Erythroblast (primary cell): Measurements from ENCODE around the gene COMT.
A peak's percentile ranks its signal among the peaks of the same experiment; 100 is the strongest.

Source experiments
- DNase-seq, 2 experiments: peaks; one replicate each; lab custom pipeline; 2025; lab: John Stamatoyannopoulos, UW
- GATA1 ChIP-seq: IDR thresholded peaks from 2 replicates; pipeline ENCODE4 v1.6.1; 2011; ENCODE audit warnings: low read depth, mild to moderate bottlenecking, control low read depth, low read length, moderate library complexity
- POLR2A ChIP-seq: IDR thresholded peaks from 2 replicates; pipeline ENCODE4 v1.6.1; 2011; ENCODE audit warnings: mild to moderate bottlenecking, low read length

Gene COMT

DNA sequence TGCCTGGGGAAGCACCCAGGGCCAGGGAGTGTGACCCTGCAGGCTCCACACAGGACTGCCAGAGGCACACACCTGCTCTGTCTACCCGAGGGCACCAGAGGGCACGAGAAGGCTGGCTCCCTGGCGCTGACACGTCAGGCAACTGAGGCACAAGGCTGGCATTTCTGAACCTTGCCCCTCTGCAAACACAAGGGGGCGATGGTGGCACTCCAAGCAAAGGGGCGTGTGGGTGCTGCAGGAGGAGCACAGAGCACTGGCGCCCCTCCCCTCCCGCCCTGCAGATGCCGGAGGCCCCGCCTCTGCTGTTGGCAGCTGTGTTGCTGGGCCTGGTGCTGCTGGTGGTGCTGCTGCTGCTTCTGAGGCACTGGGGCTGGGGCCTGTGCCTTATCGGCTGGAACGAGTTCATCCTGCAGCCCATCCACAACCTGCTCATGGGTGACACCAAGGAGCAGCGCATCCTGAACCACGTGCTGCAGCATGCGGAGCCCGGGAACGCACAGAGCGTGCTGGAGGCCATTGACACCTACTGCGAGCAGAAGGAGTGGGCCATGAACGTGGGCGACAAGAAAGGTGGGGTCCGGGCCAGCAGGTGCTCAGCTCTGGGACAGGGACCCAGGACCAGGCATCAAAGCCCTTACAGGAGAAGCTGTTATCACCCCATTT, 20.8 kb downstream of the COMT start:
- DNase-seq: peak; percentile 89 to 91
- TF ChIP-seq GATA1 (no peak), POLR2A (no peak)

GRCh38 chr22:19962909-19963806, 21.6 kb downstream of the COMT start:
- peak in 1 of 2 experiments; percentile 20 for DNase-seq

GRCh38 chr22:19963863-19964642, 22.5 kb downstream of the COMT start:
- TF ChIP-seq GATA1: no peak
- TF ChIP-seq POLR2A: no peak
- no peak for DNase-seq

More at GRCh38 chr22:19962909-19963806, 21.6 kb downstream of the COMT start:
- TF ChIP-seq GATA1 (no peak), POLR2A (no peak)

DNA sequence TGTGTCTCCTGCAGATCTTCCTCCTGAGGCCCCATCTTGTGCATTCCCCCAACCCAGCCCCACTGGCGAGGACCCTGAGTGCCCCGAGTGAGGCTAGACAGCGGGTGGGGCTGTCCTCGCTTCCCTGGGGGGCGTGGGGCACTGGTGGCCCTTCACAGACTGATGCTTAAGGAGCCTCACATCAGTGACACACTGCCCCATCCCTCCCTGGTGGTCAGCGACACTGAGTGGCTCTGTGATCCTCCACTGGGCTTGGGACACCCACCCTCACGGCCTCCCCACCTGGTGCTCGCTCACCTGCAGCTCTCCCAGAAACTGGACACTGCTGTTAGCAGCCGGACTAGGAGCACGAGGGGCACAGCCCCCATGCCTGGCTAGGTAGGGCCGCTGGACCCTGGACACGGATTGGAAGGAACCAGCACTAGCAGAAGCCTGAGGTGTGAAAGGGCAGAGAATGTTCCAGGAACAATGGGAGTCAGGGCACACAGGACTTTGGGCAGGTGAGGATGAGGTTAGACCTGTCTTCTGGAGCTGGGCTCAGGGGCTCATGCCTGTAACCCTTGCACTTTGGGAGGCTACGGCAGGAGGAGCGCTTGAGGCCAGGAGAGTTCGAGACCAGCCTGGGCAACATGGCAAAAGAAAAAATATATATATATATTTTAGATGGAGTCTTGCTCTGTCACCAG, 23.3 kb downstream of the COMT start:
- no peak for DNase-seq
- TF ChIP-seq POLR2A: no peak
- no peak for TF ChIP-seq GATA1

DNA sequence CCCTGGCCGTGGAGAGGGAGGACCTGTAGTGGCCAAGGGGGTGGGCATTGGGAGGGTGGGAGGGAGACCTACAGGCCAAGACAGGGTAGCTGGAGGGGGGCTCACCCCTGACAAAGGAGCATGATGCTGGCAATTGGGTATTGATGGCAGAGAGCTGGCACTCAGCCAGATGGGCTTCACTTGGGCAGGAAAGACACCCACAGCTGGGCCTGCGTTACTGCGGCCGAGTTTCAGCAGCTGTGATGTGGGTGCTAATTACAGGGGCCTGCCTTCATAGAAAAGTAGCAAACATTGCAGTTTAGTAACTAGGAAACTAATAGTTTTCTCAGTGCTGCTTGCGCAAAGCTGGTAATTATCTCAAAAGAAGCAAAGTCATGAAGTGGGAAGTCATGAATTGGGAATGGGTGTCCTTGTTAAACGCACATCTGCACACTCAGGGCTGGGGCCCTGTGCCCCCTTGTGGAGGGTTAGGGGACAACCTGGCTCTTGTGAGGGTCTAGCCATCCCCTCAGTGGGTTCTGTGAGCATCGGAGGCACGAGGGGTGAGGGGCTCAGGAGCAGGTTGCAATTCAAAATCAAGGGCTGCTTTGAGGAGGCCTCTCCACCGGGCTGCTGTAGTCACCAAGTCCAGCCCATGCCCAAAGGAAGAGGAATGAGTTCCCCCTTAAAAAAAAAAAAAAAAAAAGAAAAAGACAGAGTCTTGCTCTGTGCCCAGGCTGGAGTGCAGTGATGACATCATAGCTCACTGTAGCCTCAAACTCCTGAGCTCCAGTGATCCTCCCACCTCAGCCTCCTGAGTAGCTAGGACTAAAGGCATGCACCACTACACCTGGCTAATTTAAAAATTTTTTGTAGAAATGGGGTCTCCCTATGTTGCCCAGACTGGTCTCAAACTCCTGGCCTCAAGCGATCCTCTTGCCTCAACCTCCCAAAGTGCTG, 24.5 kb downstream of the COMT start:
- TF ChIP-seq POLR2A (no peak), GATA1 (no peak)
- peak; percentile 25 to 43 for DNase-seq

DNA sequence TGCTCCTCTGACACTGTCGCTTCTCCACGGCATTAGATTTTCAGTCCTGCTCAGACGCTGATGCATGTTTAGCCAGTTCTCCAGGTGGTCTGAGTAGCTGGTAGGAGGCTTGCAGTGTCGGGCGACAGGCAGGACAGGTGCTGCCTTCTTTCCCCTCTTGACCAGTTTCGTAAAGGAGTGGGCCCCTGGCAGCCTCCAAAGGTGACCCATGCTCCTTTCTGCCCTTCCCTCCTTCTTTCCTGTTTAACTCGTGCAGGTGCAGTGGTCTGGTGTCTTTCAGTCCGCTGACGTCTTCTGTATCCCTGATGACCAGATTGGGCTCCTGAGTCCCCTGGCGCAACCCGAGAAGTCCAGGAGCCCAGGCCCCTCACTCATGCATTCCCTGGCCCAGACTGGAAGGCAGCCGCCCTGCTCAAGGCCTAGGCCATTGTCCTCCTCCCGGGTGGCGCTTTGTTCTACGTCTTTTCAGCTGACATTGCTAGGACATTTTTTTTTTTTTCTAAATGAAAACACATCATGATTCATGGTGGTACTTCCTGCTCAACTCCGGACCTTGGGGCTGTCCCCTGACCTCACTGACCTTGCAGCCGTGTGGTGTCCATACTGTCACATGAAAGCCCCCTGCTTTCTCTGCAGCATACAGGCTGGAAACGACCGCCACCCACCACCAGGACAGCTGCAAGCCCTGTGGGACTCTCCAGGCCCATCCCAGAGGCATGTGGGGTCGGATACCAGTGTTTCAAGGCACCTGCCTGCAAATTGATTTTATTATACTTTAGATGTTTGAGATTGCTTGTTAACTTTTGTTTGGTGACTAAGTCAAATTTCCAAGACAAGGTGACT, 25.6 kb downstream of the COMT start:
- no peak for TF ChIP-seq GATA1
- no peak for TF ChIP-seq POLR2A
- no peak for DNase-seq

- no peak for TF ChIP-seq GATA1
- TF ChIP-seq POLR2A: no peak
- no peak for DNase-seq
These were observed 26.4 kb downstream of the COMT start for GRCh38 chr22:19967850-19968449.

- no peak for DNase-seq
- no peak for TF ChIP-seq POLR2A
- no peak for TF ChIP-seq GATA1
These were observed 26.9 kb downstream of the COMT start for GRCh38 chr22:19968450-19968891.

DNA sequence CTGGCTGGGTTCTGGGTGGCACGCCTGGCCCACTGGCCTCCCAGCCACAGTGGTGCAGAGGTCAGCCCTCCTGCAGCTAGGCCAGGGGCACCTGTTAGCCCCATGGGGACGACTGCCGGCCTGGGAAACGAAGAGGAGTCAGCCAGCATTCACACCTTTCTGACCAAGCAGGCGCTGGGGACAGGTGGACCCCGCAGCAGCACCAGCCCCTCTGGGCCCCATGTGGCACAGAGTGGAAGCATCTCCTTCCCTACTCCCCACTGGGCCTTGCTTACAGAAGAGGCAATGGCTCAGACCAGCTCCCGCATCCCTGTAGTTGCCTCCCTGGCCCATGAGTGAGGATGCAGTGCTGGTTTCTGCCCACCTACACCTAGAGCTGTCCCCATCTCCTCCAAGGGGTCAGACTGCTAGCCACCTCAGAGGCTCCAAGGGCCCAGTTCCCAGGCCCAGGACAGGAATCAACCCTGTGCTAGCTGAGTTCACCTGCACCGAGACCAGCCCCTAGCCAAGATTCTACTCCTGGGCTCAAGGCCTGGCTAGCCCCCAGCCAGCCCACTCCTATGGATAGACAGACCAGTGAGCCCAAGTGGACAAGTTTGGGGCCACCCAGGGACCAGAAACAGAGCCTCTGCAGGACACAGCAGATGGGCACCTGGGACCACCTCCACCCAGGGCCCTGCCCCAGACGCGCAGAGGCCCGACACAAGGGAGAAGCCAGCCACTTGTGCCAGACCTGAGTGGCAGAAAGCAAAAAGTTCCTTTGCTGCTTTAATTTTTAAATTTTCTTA, 27.8 kb downstream of the COMT start:
- no peak for TF ChIP-seq POLR2A
- no peak for TF ChIP-seq GATA1
- no peak for DNase-seq

- no peak for TF ChIP-seq GATA1
- TF ChIP-seq POLR2A: no peak
- no peak for DNase-seq
These were observed 28.5 kb downstream of the COMT start for GRCh38 chr22:19970031-19970478.
